DMS79 (cell line): Measurements from ENCODE around the gene DEF6.
"Not testable (repeated sequence)": the region's sequence is repeated elsewhere in the genome, so short reads cannot be mapped to it uniquely, and the experiment has no call there.

ENCODE experiments used
- DNase-seq: peaks from one replicate; lab custom pipeline; 2025; lab: John Stamatoyannopoulos, UW

Gene DEF6

DNA sequence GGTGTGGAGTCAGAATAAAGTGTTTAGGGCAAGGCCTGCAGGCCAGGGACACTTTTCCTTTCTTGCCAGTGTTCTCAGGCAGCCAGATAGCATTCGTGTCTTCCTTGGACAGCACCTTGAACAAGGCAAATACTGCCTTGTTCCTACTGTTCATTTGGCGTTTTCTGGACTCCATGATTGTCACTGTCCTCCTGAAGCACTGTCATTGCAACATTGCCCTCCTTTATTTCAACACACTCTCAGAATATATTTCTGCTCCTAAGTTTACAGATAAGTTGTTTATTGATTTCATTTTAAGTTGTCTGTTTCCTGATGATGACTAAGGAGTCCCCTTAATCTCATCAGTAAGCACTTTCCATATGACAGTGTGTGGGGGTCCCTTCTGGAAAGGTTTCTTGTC lies 15.1 kb upstream of the DEF6 start:
- no peak for DNase-seq

DNA sequence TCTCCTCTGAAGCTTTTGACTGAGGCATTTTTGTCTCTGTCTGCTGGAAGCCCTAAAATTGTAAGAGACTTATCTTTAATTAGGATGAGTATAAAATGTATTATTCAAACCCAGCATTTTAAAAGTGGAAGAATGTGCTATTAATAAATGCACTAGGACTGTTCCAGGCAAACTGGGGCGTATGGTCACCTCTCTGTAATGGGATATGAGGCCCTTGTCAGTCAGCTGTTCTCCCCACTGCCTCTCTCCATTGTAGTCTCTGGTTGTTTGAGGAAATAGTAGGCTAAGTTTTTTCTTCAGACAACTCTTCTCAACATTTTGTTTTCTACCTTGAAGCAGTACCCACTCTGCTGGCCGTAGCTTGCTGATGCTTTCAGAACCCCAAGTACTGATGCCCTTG lies 14.3 kb upstream of the DEF6 start:
- no peak for DNase-seq

DNA sequence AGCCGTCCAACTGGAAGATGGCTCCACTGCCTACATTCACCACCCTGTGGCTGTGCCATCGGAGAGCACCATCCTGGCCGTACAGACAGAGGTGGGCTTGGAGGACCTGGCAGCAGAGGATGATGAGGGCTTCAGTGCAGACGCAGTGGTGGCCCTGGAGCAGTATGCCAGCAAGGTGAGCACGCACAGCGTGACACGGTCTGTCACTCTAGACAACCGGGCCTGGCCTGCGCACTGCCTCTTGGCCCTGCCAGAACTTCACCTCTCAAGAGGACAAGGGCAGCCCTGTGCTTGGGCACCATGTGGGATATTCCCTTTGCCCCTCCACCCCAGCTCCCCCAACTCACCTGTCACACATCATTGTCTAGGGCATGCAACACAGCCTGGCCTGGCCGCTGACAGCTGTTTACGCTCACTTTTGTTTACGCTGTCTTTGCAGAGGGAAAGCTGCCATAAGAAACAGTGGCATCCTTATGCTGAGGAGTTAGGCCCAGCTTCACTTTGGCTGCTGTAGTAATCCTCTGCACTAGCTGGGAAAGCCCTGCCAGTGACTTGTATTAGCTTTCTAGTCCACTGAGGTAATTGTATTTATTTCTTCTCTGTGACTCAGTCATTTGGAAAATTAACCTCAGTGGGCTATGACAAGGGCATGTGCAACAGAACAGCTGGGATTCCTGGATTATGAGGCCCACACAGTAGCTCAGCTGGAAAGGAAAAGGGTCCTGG lies 9.8 kb upstream of the DEF6 start:
- no peak for DNase-seq

DNA sequence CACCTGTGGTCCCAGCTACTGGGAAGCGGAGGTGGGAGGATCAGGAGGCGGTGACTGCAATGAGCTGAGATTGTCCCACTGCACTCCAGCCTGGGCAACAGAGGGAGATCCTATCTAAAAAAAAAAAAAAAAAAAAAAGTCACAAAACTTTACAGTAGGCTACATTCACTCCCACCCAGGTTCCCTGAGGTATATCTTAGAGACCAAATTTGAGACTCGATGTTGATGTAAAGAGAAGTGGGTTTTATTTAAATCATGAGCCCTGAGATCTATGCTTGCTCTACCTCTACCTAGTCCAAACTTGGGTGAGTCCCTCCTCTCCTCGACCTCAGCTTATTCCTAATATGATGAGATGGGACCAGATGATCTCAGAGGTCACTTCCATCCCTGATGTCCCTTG lies 8.8 kb upstream of the DEF6 start:
- no peak for DNase-seq

DNA sequence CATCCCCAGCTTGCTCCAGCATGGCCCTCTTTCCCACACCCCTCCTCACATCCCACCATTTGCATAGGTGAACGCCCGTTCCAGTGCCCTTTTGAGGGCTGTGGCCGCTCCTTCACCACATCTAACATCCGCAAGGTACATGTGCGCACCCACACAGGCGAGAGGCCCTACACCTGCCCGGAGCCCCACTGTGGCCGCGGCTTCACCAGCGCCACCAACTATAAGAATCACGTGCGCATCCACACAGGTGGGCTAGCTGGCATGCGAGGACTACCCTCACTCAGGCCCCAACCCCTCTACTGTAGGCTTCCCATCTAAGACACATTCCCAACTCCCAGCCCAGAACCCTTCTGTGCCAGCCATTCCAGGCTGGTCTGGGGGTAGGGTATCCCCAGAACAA lies 6.1 kb upstream of the DEF6 start:
- no peak for DNase-seq

- DNase-seq, result peak; percentile 52
Observed at GRCh38 chr6:35292494-35292893, 5.1 kb upstream of the DEF6 start.

DNA sequence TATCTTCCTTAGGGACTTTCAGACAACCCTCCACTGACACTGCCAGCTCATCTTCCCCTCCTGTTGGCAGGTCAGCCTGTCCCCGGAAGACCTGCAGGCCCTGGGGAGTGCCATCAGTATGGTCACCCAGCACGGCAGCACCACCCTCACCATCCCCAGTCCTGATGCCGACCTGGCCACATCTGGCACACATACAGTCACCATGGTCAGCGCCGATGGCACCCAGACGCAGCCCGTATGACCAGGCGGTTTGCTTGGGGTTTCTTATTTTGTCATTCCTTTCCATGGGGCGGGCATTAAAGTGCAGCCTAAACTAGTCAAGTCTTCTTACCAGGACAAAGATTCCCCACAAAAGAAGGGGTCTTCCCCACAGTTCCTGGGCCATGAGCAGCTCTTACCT lies 3.9 kb upstream of the DEF6 start:
- no peak for DNase-seq

DNA sequence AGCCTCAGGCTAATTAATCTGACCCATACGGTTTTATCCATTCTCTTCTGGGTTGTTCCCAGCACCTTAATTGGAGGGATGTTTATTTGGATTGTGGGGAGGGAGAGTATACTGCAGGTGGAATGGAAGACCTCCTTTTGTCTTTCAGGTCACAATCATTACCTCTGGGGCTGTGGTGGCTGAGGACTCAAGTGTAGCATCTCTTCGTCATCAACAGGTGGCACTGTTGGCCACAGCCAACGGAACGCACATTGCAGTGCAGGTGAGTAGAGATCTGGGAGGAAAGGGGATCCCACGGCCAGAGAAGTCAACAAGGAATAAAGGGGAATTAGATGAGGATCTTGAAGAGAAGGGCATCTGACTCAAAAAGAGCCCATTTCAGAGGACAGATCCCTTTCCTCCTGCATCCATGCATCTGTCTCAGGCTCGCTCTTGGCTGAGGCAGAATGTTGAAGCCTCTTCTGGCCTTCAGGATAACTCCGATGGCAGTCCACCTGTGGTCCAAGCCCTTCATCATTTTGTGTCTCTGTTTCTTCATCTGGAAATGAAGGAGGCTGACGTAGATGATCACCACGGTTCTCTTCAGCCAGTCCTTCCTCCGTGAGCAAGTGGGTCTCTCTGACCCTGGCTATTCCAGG lies 3.2 kb upstream of the DEF6 start:
- no peak for DNase-seq

DNA sequence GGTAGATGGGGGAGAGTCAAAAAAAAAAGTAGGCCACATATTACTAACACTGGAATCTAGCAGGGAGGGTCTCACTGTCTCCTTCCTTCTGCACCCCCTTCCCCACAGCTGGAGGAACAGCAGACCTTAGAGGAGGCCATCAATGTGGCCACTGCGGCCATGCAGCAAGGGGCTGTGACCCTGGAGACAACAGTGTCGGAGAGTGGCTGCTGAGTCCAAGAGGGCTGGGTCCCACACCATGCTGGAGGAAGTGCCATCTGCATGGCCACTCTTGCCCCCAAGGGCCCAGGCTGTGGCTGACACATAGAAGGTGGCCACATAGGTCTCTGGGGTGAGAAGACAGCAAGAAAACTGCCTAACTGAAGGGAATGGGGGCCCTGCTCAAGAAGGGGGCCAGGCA lies 2.6 kb upstream of the DEF6 start:
- DNase-seq, result no peak

- DNase-seq, result no peak
Observed at GRCh38 chr6:35295521-35296315, 1.9 kb upstream of the DEF6 start.

DNA sequence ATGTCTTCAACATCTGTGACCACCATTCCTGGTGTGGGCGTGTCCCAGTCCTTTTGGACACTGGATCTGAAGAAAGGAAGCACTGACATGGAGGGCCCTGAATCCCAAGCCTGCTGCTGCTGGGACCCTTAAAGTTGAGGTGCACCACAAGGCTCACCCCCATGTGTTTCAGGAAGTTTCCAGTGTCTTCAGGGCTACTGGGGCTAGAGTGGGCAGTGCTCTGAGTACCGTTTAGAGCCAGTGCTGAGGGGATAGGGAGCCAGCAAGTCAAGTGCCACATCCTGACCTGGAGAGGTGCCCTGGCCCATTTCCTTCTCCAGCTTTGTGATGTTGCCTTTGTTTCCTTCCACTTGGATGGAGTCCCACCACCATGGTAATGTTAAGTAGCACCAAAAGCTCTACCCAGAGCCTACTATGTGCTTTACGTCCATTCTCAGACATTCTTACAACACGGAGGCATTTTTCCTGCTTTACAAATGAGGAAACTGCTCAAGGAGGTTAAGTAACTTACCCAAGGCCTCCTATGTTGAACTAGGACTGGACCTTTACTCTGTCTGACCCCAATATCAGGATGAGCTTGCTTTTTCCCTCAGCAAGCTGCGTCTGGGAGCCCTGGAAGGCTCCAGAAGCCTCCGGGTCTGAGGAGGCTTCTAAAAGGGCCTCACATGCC lies 552 bp upstream of the DEF6 start:
- no peak for DNase-seq

DNA sequence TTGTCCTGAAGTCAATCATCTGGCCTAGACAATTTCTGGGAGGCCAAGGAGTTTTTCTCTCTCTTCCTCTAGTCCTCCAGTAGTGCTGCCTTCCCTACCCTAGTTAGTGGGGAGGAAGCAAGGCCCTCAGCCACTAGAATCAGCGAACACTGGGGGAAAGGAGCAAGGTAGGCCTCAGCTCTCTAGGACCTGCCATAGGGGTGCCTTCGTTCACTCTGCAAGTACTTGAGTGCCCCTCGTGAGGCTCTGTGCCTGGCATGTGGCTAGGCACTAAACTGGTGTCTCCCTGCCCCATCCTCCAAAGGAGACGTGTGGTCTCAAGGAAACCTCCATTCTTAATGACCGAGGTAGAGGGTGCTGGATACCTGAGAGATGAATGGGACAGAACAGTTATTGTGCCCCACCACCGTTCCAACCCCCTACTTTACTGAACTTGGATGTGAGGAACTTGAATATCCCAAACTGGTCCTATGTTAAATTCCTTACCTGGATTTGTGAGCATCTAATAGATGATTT lies 1.1 kb downstream of the DEF6 start:
- DNase-seq, result no peak

DNA sequence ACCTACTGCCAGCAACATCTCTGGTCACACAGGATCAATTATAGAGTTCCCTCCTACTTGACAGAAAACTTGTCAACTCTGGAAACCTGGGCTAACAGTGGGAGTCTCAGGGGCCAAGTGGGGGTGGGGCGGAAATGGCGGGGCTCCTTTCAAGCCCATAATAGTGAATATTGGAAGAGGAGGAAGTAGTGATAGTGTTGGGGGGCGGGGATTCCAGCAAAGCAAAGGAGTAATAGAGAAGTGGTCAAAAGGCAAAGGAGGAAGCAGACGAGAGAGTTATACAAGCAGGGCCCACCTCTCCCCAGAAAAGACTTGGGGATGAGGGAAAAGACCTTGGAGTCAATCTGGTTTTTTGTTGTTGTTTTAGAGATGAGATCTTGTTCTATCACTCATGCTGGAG lies 2.1 kb downstream of the DEF6 start:
- DNase-seq, result no peak

DNA sequence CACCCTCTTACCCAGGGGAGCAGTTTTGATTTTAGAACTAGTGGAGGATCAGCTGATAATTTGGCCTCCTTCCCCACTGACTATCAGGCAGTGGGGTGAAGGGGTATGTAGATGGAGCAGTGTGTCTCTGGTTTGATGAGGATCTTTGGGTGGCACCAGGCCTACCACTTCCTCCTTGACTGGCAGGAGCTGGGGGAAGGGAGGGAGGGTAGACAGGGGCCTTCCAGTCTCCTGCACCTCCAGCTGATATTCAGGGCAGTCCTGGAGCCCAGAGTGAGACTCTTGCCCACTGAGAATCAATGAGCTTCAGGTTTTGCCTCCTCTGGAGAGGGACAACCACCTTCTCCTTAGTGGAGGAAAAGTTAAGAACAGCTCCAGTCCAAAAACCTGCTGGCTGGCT lies 3.2 kb downstream of the DEF6 start:
- no peak for DNase-seq

- DNase-seq, result no peak
Observed at GRCh38 chr6:35302604-35303241, 5.1 kb downstream of the DEF6 start.

- no peak for DNase-seq
Observed at GRCh38 chr6:35304299-35304698, 6.7 kb downstream of the DEF6 start.

- DNase-seq, result no peak
Observed at GRCh38 chr6:35305117-35305516, 7.5 kb downstream of the DEF6 start.

- not testable (repeated sequence) for DNase-seq
Observed at GRCh38 chr6:35307138-35307537, 9.5 kb downstream of the DEF6 start.

DNA sequence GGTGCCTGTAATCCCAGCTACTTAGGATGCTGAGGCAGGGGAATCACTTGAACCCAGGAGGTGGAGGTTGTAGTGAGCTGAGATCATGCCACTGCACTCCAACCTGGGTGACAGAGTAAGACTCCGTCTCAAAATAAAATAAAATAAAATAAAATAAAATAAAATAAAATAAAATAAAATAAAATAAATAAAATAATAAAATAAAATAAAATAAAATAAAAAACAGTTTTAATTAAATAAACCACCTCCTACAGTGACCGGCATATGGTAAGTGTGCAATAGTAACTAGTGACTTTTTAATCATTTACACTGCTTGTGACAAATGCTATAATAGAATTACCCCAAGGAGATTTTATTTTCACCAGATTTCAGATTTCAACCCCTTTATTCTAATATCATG lies 10.9 kb downstream of the DEF6 start:
- DNase-seq, result not testable (repeated sequence)

DNA sequence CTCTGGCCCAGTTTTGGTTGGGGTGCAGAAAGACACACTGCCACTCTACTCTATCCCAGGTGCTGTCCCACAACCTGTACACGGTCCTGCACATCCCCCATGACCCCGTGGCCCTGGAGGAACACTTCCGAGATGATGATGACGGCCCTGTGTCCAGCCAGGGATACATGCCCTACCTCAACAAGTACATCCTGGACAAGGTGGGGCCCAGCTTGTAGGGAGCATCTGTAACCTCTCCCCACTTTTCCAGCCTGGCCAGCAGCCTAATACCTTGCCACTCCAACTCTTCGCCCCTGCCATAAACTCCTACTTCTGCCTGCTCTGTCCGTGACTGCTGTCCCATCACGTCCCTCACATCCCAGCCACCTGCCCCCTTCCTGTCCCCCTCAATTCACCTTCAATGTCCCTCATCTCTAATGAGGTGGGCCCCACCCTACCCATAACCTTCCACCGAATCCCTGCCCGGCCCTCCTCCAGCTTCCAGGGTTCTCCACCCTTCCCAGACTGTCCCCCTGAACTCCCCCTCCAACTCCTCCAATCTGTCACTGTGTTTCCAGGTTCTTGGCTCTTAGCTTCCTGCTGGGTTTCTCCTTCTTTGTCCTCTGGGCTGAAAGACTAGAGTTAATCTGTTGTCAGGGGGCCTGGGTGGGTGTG lies 12.1 kb downstream of the DEF6 start:
- no peak for DNase-seq

DNA sequence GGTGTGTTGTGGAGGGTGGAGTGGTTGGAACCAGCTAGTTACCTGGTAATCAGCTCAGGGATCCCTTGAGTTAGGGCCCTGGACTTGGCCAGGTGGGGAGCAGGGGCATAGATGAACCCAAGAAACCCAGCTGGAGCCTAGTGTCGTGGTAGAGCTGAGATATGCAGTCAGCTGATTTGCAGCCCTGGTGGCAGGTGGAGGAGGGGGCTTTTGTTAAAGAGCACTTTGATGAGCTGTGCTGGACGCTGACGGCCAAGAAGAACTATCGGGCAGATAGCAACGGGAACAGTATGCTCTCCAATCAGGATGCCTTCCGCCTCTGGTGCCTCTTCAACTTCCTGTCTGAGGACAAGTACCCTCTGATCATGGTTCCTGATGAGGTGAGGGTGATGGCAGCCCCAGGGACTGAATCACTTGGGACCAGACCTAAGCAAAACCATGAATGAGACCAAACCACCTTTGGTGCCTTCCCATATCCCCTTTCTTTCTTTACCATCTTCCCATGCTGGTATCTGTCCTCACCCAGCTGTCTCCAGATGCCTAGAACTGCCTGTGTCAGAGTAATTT lies 12.7 kb downstream of the DEF6 start:
- DNase-seq, result no peak
